ENCODE measurements around the gene CACNB4.
A peak's percentile ranks its signal among the peaks of the same experiment; 100 is the strongest.

The CACNB4 gene

DNA sequence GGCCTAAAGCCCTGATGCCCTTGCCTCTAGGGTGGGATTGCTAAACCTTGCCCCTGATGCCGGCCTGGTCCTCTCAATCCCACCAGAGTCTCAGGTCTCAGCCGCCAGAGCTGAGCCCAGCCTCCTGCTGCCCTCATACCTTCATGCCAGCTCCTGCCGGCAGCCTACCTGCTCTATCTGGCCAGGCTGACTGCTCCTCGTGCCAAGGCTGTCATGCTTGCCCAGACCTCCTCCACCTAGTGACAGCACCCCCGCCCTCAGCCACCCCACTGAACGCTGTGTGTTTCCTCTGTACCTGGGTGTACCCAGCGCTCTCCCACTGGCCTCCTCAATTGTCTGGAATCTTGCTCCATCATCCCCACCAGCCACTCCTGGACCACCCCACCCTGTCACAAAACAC, 120.1 kb downstream of the CACNB4 start:
- DNase-seq (ENCODE audit: low spot score): no peak
- no peak overlapping the region for H3K27ac ChIP-seq

DNA sequence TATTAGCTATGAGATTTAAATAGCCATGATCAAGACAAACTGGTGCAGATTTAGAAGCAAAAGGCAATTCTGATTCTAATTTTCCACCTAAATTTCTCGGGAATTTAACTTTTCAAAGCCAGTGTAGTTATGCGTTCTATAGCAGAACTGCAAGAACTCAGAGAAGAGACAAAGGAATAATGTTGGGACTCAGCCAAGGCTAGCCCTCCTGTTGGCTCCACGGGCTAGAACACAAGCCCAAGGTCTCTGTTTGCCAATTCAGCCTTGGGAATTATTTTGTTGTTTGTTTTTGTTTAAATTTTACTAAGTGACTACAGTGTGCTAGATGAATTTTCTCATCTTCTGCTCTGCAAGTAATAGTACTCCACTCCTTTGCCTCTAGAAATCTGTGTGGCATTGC, 121.2 kb downstream of the CACNB4 start:
- no peak for DNase-seq (ENCODE audit: low spot score)
- Histone ChIP-seq H3K4me3 (no peak overlapping the region), H3K27ac (no peak overlapping the region)
- TF ChIP-seq, protein P1, sequence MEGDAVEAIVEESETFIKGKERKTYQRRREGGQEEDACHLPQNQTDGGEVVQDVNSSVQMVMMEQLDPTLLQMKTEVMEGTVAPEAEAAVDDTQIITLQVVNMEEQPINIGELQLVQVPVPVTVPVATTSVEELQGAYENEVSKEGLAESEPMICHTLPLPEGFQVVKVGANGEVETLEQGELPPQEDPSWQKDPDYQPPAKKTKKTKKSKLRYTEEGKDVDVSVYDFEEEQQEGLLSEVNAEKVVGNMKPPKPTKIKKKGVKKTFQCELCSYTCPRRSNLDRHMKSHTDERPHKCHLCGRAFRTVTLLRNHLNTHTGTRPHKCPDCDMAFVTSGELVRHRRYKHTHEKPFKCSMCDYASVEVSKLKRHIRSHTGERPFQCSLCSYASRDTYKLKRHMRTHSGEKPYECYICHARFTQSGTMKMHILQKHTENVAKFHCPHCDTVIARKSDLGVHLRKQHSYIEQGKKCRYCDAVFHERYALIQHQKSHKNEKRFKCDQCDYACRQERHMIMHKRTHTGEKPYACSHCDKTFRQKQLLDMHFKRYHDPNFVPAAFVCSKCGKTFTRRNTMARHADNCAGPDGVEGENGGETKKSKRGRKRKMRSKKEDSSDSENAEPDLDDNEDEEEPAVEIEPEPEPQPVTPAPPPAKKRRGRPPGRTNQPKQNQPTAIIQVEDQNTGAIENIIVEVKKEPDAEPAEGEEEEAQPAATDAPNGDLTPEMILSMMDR (IDR thresholded peaks at IDR 0.05): no peak

More for the DNA sequence above, 120.1 kb downstream of the CACNB4 start:
- TF ChIP-seq, protein P1 (IDR thresholded peaks at IDR 0.05): no peak
- no peak overlapping the region for H3K4me3 ChIP-seq

DNA sequence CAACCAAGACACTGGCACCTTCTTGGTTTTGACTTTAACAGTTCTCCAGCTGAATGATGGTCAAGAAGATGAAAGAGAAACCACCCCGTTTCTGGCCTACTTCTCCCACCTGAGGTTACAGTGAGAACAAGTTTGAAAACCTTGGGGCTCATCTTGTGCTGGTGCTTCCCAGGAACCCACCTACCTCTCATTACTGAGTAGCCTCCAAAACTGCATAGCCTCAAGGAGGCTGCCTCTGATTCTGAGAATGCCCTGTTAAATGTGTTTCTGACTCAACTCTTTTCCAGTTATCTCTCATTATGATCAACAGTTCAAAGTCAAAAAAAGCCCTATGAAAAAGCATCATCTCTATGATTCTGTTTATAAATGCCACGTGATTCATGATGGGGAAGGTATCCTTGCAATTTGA, 121.9 kb downstream of the CACNB4 start:
- Histone ChIP-seq H3K27ac (no peak overlapping the region), H3K4me3 (no peak overlapping the region)
- DNase-seq (ENCODE audit: low spot score): no peak
- TF ChIP-seq, protein P1 (IDR thresholded peaks at IDR 0.05): no peak

DNA sequence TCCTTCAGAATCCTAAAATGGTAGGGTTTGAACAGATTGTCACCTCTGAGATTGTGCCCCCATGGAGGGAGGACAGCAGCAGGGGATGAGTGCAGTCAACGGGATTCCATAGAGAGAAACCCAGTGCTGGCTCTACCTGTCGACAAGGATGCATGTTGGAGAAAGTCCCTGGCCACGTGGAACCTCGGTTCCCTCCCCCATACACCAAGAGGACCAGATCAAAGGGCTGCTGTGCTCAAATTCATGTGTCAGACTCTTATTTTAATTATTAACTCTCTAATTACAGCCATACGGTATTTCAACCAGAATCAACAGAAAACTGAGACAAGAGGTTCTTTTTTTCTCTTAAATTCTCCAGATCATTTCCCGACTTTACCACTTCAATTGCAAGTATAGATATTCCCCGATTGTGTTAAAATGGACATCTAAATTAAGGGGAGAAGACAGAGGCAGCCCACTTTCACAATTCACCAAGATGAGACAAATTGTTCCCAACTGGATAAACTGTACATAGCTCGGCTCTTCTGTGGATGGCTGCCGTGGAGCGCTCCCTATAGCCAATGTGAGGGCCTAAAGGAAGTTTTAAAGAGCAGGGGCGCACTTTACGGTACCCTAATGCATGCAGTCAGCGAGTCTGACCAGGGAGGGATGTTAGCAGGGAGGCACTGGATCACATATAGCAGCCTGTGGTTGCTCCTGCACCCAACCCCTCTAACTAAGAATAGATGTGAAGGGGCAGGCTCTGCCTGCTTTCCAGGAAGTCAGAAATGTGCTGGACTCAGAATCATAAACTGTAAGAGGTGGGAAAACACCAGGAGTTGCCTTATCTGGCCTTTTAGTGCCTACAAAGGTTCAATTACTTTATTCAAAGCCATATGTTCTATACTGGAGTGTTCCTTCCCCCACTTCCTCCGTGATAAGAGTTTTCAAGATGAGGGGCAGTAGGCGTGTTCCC, 123.1 kb downstream of the CACNB4 start:
- TF ChIP-seq, protein P1 (IDR thresholded peaks at IDR 0.05): no peak
- Histone ChIP-seq H3K27ac (no peak overlapping the region), H3K4me3 (no peak overlapping the region)
- no peak for DNase-seq (ENCODE audit: low spot score)

DNA sequence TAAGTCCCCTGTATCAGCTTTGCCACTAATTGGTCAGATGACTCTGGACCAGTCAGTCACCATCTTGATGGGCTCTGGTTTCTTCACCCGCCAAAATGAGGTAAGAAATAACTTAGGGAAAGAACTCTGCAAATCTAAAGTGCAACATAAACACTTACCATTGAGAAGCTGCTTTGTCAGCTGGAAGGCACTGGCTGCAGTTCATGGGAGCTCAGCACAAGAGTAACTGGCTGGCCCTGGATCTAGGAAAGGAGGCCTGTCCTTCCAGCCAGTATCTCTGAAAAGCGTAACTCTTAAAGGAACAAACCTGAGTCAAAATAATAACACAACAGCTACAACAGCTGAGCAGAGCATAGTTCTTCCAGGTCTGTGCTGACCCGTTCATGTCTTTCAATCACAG, 123.9 kb downstream of the CACNB4 start:
- DNase-seq (ENCODE audit: low spot score): no peak
- no peak overlapping the region for H3K4me3 ChIP-seq
- TF ChIP-seq, protein P1 (IDR thresholded peaks at IDR 0.05): no peak
- H3K27ac ChIP-seq: no peak overlapping the region

DNA sequence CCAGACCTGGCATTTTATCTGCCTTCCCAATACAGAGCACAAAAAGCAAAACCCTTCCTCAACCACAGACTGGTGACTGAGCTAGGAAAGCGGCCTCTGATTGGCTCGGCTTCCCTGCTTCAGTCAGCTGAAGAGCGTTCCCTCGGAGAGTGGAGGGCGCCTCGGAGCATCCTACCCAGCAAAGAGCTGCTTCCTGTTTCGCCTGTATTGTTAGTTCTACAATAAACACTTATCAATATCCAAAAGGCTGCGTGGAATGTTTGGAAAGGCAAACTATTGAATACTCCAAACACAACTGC, 125.0 kb downstream of the CACNB4 start:
- H3K27ac ChIP-seq: no peak overlapping the region
- TF ChIP-seq, protein P1 (IDR thresholded peaks at IDR 0.05): no peak
- DNase-seq (ENCODE audit: low spot score): no peak
- H3K4me3 ChIP-seq: peak overlapping the region; percentile 47
